DMS153 treated with DMSO at 0.1 percent for 48 hours (cell line): Measurements from ENCODE around the gene ACOXL.
A peak's percentile ranks its signal among the peaks of the same experiment; 100 is the strongest.

Experiments used
- DNase-seq: peaks from one replicate; lab custom pipeline; 2025; ENCODE audit not compliant: unreplicated experiment; lab: John Stamatoyannopoulos, UW

The ACOXL gene

GRCh38 chr2:111121028-111121827 is 388.9 kb downstream of the ACOXL start:
- DNase-seq = no peak

DNA sequence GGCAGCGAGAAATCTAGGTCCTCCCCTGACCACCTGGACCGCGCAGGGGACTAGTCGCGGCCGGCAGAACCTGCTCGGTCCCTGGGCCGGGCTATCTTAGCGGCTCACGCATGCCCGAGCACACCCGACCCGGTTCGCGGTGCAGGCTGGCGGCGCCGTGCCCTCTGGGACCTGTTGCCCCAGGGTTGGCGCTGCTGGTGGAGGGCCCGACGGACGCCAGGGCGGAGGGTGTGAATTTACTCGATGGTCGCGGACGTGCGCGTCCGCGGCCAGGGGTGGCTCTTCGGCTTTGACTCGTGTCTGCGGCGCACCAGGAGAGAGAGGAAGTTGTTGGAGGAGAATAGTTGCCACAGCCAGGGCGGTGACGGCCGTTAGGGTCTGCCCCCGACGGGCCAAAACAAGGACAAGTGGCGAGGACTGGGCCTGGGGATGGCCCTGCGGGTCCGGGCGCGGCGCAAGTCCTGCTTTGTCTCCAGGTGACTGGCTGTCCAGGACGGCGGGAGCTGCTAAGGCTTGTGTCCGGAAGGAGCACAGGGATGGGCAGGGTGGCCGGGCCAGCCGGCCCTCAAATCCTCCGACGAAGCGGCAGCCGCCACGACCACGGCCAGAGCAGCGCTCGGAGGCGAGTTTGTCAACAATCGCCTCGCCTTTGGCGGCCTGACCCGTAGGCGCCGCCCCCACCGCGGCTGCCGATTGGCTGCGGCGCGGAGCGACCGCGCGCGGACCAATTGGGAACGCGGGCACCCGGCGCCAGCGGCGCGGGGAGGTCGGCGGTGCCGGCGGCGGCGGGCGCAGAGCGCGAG is 389.7 kb downstream of the ACOXL start:
- DNase-seq = peak; percentile 76

- peak; percentile 71 for DNase-seq
These were observed 390.5 kb downstream of the ACOXL start for GRCh38 chr2:111122631-111123421.

DNA sequence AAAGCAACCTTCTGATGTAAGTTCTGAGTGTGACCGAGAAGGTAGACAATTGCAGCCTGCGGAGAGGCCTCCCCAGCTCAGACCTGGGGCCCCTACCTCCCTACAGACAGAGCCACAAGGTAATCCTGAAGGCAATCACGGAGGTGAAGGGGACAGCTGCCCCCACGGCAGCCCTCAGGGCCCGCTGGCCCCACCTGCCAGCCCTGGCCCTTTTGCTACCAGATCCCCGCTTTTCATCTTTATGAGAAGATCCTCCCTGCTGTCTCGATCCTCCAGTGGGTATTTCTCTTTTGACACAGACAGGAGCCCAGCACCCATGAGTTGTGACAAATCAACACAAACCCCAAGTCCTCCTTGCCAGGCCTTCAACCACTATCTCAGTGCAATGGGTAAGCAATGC is 391.4 kb downstream of the ACOXL start:
- DNase-seq = no peak

DNA sequence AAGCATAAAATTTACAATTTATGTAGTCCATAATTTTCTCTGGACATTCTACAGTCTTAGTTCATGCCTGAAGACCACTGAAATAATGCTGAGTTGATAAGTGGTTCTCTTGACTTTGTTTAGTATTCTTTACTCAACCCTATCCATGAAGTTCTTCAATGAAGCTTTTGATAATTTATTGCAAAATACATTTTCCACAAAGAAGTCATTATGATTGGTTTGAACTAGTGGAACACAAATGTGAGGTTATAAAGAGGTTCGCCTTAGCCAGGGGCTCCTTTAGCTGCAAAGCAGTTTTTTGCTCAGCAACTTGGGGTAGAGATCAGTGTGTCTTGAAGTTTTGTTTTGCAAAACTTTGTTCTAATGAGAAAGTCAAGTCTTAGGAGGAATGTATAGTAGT is 394.2 kb downstream of the ACOXL start:
- no peak for DNase-seq

GRCh38 chr2:111127351-111127750 is 395.0 kb downstream of the ACOXL start:
- no peak for DNase-seq

GRCh38 chr2:111128096-111128495 is 395.7 kb downstream of the ACOXL start:
- DNase-seq = no peak

GRCh38 chr2:111133603-111134002 is 401.2 kb downstream of the ACOXL start:
- DNase-seq = no peak

- DNase-seq = no peak
These were observed 401.7 kb downstream of the ACOXL start for GRCh38 chr2:111134055-111134454.

DNA sequence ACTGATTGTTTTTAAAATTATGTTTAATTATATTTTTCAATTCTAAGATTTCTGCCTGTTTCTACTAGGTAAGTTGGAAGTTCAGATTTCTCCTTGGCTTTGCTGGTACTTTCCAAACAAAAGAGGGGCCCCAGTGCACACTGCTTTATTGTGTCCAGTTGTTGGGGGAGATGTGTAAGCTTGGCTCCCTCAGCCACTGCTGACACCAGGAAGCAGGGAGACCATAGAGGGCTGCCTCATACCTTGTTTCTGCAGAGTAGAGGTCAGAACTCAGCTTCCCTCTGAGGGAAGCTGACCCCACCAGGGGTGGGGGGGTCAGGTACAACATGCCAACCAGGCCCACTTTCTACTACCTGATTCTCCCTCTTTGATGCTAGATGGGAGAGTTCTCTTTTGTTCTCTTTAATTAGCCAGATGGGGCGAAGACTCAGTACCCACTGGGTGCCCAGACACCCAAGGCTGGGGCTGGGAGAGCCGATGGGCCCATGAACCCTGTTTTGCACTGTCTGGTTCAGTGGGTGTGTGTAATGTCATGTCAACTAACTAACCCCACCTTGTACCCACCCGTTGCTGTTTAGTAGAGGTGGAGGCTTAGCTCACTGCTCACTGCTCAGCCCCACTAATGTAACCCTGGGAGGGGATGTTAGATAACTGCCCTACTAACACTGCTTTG is 403.0 kb downstream of the ACOXL start:
- DNase-seq = no peak

DNA sequence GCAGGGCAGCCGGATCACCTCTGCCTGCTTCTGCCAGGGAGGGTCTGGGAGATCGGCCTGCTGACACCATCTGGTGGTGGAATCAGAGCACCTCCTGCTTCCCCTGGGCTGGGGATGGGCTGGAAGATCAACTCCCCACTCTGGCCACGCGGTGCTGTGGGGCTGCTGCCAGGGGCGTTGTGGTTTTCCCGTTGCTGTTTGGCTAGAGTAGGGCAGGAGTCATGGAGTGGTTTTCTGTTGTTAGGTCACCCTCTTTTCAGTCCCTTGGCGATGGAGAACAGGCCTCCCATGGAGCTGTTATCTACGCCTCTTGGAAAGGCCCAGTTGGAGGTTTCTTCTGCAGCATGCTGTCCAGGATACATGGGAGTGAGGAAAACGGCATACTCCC is 403.5 kb downstream of the ACOXL start:
- no peak for DNase-seq

GRCh38 chr2:111138839-111139238 is 406.5 kb downstream of the ACOXL start:
- DNase-seq = no peak

GRCh38 chr2:111139637-111140317 is 407.4 kb downstream of the ACOXL start:
- DNase-seq = no peak

GRCh38 chr2:111140815-111141214 is 408.4 kb downstream of the ACOXL start:
- DNase-seq = no peak

GRCh38 chr2:111142101-111142500 is 409.7 kb downstream of the ACOXL start:
- no peak for DNase-seq

GRCh38 chr2:111143107-111143842 is 410.9 kb downstream of the ACOXL start:
- no peak for DNase-seq

- DNase-seq = no peak
These were observed 411.4 kb downstream of the ACOXL start for GRCh38 chr2:111143843-111144198.

- DNase-seq = no peak
These were observed 412.9 kb downstream of the ACOXL start for GRCh38 chr2:111145103-111145760.

DNA sequence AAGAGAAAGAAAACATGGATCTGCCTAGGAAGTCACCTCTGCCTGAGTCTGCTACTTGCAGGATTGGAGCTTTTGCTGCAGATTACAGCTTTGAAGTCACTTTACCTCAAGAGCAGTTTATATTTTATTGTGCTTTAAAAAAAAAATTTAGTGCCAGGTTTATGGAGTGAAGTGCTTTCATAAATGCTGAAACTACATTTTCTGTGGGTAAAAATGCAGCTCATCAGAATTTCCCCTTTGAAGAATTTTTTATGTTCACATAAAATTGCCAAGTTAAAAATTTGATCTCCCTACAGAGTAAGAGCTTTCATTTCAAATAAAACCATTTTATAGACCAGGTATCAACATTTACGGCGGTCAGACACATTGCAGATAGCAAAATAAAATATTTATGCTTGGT is 413.6 kb downstream of the ACOXL start:
- no peak for DNase-seq
